ENCODE data around the gene LRRC71. TPM values are rescaled to one million over a fixed set of nuclear protein-coding genes. Genes with fewer than 3 reads are reported as not detected.

Gene LRRC71
- total and polyA plus RNA-seq, 5 donors, result 0.18 to 0.31 TPM; not detected in 3

GRCh38 chr1:156949127-156949526 lies 28.7 kb downstream of the LRRC71 start:
- H3K4me3 ChIP-seq (ENCODE audit: low read length), result no peak overlapping the region
- ATAC-seq (no peak), DNase-seq (no peak)
- WGBS, result 74% methylated on average over 5 of the region's 5 CpGs
- no peaks in the 10 kb centered on the region for H3K27me3 ChIP-seq (ENCODE audit: control insufficient read depth, insufficient read depth)
- H3K27ac ChIP-seq (ENCODE audit: low read length), result no peak overlapping the region
- intact Hi-C loops (cut with DNase I), result no loop called here
- H3K4me1 ChIP-seq (ENCODE audit: control insufficient read depth, insufficient read depth, low read length), result no peaks in the 10 kb centered on the region
- no peaks in the 10 kb centered on the region for H3K9me3 ChIP-seq (ENCODE audit: control insufficient read depth, low read length)

- intact Hi-C loops (cut with DNase I), result no loop called here
- Histone ChIP-seq H3K4me3 (ENCODE audit: low read length) (no peak overlapping the region), H3K9me3 (ENCODE audit: control insufficient read depth, low read length) (no peaks in the 10 kb centered on the region), H3K27me3 (ENCODE audit: control insufficient read depth, insufficient read depth) (no peaks in the 10 kb centered on the region), H3K4me1 (ENCODE audit: control insufficient read depth, insufficient read depth, low read length) (no peaks in the 10 kb centered on the region), H3K27ac (ENCODE audit: low read length) (no peak overlapping the region)
- DNase-seq, result no peak
- ATAC-seq, result no peak
- 95% methylated on average over 5 of the region's 5 CpGs for WGBS
Measured at GRCh38 chr1:156951371-156951770, 30.9 kb downstream of the LRRC71 start.

DNA sequence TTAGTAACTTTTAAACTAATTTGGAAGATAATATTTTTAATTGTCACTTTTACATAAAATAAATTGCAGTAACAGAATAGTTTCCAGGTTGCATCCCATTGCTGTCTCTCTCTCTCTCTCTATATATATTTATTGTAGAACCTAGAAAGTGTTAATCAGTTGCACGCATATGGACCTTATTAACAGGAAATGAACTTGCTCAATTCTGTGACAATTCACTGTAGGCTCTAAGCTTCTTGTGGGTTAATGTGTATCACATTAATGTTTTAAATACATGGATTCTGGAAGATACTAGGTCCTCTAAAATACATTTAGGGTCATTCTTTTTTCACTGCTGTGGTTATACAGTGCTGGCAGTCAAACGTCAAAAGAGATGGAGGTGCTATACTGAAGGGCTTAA lies 33.1 kb downstream of the LRRC71 start:
- WGBS, result 68% methylated on average over 2 of the region's 2 CpGs
- Histone ChIP-seq H3K4me1 (ENCODE audit: control insufficient read depth, insufficient read depth, low read length) (no peaks in the 10 kb centered on the region), H3K27me3 (ENCODE audit: control insufficient read depth, insufficient read depth) (no peaks in the 10 kb centered on the region), H3K4me3 (ENCODE audit: low read length) (no peak overlapping the region), H3K9me3 (ENCODE audit: control insufficient read depth, low read length) (no peaks in the 10 kb centered on the region), H3K27ac (ENCODE audit: low read length) (no peak overlapping the region)
- no peak for ATAC-seq
- intact Hi-C loops (cut with DNase I), result no loop called here
- no peak for DNase-seq

GRCh38 chr1:156956333-156956732 lies 35.9 kb downstream of the LRRC71 start:
- intact Hi-C loops (cut with DNase I), result no loop called here
- Histone ChIP-seq H3K4me1 (ENCODE audit: control insufficient read depth, insufficient read depth, low read length) (no peaks in the 10 kb centered on the region), H3K27ac (ENCODE audit: low read length) (no peak overlapping the region), H3K9me3 (ENCODE audit: control insufficient read depth, low read length) (no peaks in the 10 kb centered on the region), H3K27me3 (ENCODE audit: control insufficient read depth, insufficient read depth) (no peaks in the 10 kb centered on the region), H3K4me3 (ENCODE audit: low read length) (no peak overlapping the region)
- DNase-seq (no peak), ATAC-seq (no peak)
- 96% methylated on average over 10 of the region's 10 CpGs for WGBS

DNA sequence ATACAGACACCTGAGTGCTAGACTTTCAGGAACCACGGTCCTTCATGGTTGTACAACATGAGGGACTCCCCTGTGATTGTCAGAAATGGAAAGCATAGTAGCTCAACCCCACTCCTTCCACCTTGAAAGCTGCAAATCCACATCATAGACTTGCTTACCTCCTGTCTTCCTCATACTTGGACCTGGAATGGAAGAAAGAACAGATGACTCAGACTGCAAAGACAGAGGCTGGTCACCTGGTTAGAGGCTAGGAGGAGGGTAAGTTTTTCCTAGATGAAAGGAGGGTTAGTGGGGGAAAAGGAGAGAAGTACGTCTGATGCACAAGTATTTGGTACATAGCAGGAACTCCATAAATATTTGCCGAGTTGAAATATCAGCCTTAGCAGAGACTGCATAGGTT lies 37.2 kb downstream of the LRRC71 start:
- no peaks in the 10 kb centered on the region for H3K4me1 ChIP-seq (ENCODE audit: control insufficient read depth, insufficient read depth, low read length)
- no peak overlapping the region for H3K4me3 ChIP-seq (ENCODE audit: low read length)
- H3K9me3 ChIP-seq (ENCODE audit: control insufficient read depth, low read length), result no peaks in the 10 kb centered on the region
- 80% methylated on average over 3 of the region's 3 CpGs for WGBS
- H3K27me3 ChIP-seq (ENCODE audit: control insufficient read depth, insufficient read depth), result no peaks in the 10 kb centered on the region
- DNase-seq (no peak), ATAC-seq (no peak)
- intact Hi-C loops (cut with DNase I), result no loop called here
- H3K27ac ChIP-seq (ENCODE audit: low read length), result no peak overlapping the region

- 54% methylated on average over 2 of the region's 2 CpGs for WGBS
- ATAC-seq, result no peak
Measured at GRCh38 chr1:156958247-156958714, 37.8 kb downstream of the LRRC71 start.

GRCh38 chr1:156959414-156959813 lies 39.0 kb downstream of the LRRC71 start:
- no peaks in the 10 kb centered on the region for H3K27me3 ChIP-seq (ENCODE audit: control insufficient read depth, insufficient read depth)
- H3K9me3 ChIP-seq (ENCODE audit: control insufficient read depth, low read length), result no peaks in the 10 kb centered on the region
- no peak overlapping the region for H3K27ac ChIP-seq (ENCODE audit: low read length)
- intact Hi-C loops (cut with DNase I), result no loop called here
- H3K4me3 ChIP-seq (ENCODE audit: low read length), result no peak overlapping the region
- 76% methylated on average over 2 of the region's 2 CpGs for WGBS
- no peak for ATAC-seq
- no peak for DNase-seq
- no peaks in the 10 kb centered on the region for H3K4me1 ChIP-seq (ENCODE audit: control insufficient read depth, insufficient read depth, low read length)

More at GRCh38 chr1:156958247-156958714, 37.8 kb downstream of the LRRC71 start:
- no peaks in the 10 kb centered on the region for H3K9me3 ChIP-seq (ENCODE audit: control insufficient read depth, low read length)
- no peak overlapping the region for H3K4me3 ChIP-seq (ENCODE audit: low read length)
- H3K4me1 ChIP-seq (ENCODE audit: control insufficient read depth, insufficient read depth, low read length), result no peaks in the 10 kb centered on the region
- intact Hi-C loops (cut with DNase I), result no loop called here
- DNase-seq, result no peak
- H3K27me3 ChIP-seq (ENCODE audit: control insufficient read depth, insufficient read depth), result no peaks in the 10 kb centered on the region
- no peak overlapping the region for H3K27ac ChIP-seq (ENCODE audit: low read length)

- H3K9me3 ChIP-seq (ENCODE audit: control insufficient read depth, low read length), result no peaks in the 10 kb centered on the region
- H3K27me3 ChIP-seq (ENCODE audit: control insufficient read depth, insufficient read depth), result no peaks in the 10 kb centered on the region
- whole genome bisulfite sequencing, result 83% methylated on average over 6 of the region's 6 CpGs
- ATAC-seq (no peak), DNase-seq (no peak)
- intact Hi-C loops (cut with DNase I), result no loop called here
- no peak overlapping the region for H3K27ac ChIP-seq (ENCODE audit: low read length)
- no peaks in the 10 kb centered on the region for H3K4me1 ChIP-seq (ENCODE audit: control insufficient read depth, insufficient read depth, low read length)
- no peak overlapping the region for H3K4me3 ChIP-seq (ENCODE audit: low read length)
Measured at GRCh38 chr1:156959925-156960324, 39.5 kb downstream of the LRRC71 start.

- Histone ChIP-seq H3K27ac (ENCODE audit: low read length) (no peak overlapping the region), H3K4me3 (ENCODE audit: low read length) (no peak overlapping the region), H3K4me1 (ENCODE audit: control insufficient read depth, insufficient read depth, low read length) (no peaks in the 10 kb centered on the region), H3K27me3 (ENCODE audit: control insufficient read depth, insufficient read depth) (no peaks in the 10 kb centered on the region), H3K9me3 (ENCODE audit: control insufficient read depth, low read length) (no peaks in the 10 kb centered on the region)
- no peak for ATAC-seq
- DNase-seq, result no peak
- 71% methylated on average over 4 of the region's 4 CpGs for WGBS
- intact Hi-C loops (cut with DNase I), result no loop called here
Measured at GRCh38 chr1:156961709-156962108, 41.3 kb downstream of the LRRC71 start.

DNA sequence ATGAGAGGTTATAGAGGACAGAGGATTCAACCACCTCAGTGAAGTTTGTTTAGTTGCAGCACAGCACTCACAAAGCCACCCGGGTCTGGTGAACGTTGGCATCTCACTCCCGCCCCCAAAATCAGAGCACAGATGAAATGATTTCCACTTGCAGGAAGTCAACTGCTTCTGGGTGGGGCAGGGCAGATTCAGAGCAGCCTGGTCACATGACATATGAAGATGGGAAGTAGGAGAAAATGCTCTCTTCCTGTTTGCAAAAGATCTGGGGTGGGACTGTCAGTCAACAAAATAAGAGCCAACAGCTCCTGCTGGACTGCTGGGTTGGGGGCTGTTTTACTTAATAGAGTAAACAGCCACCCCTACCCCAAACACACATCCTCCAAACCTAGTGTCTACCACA lies 43.2 kb downstream of the LRRC71 start:
- H3K27me3 ChIP-seq (ENCODE audit: control insufficient read depth, insufficient read depth), result no peaks in the 10 kb centered on the region
- ATAC-seq, result peak in 1 of 2 donors; percentile 44
- intact Hi-C loops (cut with DNase I), result no loop called here
- H3K9me3 ChIP-seq (ENCODE audit: control insufficient read depth, low read length), result no peaks in the 10 kb centered on the region
- 44% methylated on average over 3 of the region's 3 CpGs for WGBS
- no peak for DNase-seq
- H3K4me1 ChIP-seq (ENCODE audit: control insufficient read depth, insufficient read depth, low read length), result no peaks in the 10 kb centered on the region
- no peak overlapping the region for H3K27ac ChIP-seq (ENCODE audit: low read length)
- H3K4me3 ChIP-seq (ENCODE audit: low read length), result no peak overlapping the region

DNA sequence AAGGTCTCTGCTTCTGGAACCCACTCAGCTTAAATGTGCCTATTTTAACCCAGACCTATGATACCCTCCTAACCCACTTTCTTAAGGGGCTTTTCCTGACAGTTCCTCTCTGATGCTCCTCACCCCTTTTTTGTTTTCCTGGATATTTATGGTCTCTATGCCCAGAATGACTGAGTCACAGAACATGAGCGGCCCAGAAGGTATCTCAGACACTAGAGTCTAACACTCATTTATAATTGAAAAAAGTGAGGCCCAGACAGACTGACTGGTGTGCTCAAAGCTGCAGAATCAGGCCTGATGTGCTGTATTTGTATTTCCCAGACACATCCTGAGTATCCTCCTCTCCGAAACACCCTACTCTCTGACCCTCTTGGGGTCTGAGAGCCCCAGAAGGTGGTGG lies 44.0 kb downstream of the LRRC71 start:
- Histone ChIP-seq H3K27ac (ENCODE audit: low read length) (no peak overlapping the region), H3K9me3 (ENCODE audit: control insufficient read depth, low read length) (no peaks in the 10 kb centered on the region), H3K27me3 (ENCODE audit: control insufficient read depth, insufficient read depth) (no peaks in the 10 kb centered on the region), H3K4me3 (ENCODE audit: low read length) (no peak overlapping the region), H3K4me1 (ENCODE audit: control insufficient read depth, insufficient read depth, low read length) (no peaks in the 10 kb centered on the region)
- DNase-seq (no peak), ATAC-seq (no peak)
- intact Hi-C loops (cut with DNase I), result no loop called here
- 97% methylated on average over 2 of the region's 2 CpGs for WGBS

GRCh38 chr1:156969496-156969895 lies 49.1 kb downstream of the LRRC71 start:
- Histone ChIP-seq H3K4me3 (ENCODE audit: low read length) (no peak overlapping the region), H3K9me3 (ENCODE audit: control insufficient read depth, low read length) (no peaks in the 10 kb centered on the region), H3K27me3 (ENCODE audit: control insufficient read depth, insufficient read depth) (no peaks in the 10 kb centered on the region), H3K27ac (ENCODE audit: low read length) (no peak overlapping the region), H3K4me1 (ENCODE audit: control insufficient read depth, insufficient read depth, low read length) (no peaks in the 10 kb centered on the region)
- intact Hi-C loops (cut with DNase I), result no loop called here
- 78% methylated on average over 3 of the region's 3 CpGs for WGBS
- ATAC-seq (no peak), DNase-seq (no peak)

All from right cardiac atrium (tissue), 5 donors.